ENCODE measurements around the gene MAST4. TPM values are rescaled to one million over a fixed set of nuclear protein-coding genes. Genes with fewer than 3 reads are reported as not detected.

The MAST4 gene
- polyA plus RNA-seq, 2 of the 4 experiments (the other 2 are of a cell fraction), result 1.2 to 5.8 TPM

GRCh38 chr5:66884564-66885243 lies 288.5 kb downstream of the MAST4 start:
- H3K4me2 ChIP-seq, result peak overlapping the region; percentile 59
- H3K4me1 ChIP-seq, result peaks cover 55% of the 10 kb centered on the region
- POLR2A ChIA-PET, result no interaction called here
- H3K4me3 ChIP-seq, result no peak overlapping the region
- TF ChIP-seq CEBPB (IDR thresholded peaks at IDR 0.05), result peak; percentile 23 to 77; a peak in 2 of 4 replicates
- TF ChIP-seq, protein P1, sequence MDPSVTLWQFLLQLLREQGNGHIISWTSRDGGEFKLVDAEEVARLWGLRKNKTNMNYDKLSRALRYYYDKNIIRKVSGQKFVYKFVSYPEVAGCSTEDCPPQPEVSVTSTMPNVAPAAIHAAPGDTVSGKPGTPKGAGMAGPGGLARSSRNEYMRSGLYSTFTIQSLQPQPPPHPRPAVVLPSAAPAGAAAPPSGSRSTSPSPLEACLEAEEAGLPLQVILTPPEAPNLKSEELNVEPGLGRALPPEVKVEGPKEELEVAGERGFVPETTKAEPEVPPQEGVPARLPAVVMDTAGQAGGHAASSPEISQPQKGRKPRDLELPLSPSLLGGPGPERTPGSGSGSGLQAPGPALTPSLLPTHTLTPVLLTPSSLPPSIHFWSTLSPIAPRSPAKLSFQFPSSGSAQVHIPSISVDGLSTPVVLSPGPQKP (IDR thresholded peaks at IDR 0.05; ENCODE audit: low read depth, low read length), result no peak
- TF ChIP-seq TP53 (CRISPR knock-in tag; IDR thresholded peaks at IDR 0.05), result no peak
- TF ChIP-seq EP300 (IDR thresholded peaks at IDR 0.05), result no peak
- TF ChIP-seq, protein P2, sequence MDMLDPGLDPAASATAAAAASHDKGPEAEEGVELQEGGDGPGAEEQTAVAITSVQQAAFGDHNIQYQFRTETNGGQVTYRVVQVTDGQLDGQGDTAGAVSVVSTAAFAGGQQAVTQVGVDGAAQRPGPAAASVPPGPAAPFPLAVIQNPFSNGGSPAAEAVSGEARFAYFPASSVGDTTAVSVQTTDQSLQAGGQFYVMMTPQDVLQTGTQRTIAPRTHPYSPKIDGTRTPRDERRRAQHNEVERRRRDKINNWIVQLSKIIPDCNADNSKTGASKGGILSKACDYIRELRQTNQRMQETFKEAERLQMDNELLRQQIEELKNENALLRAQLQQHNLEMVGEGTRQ (IDR thresholded peaks at IDR 0.05), result no peak
- TF ChIP-seq JUNB (IDR thresholded peaks at IDR 0.05), result no peak
- TF ChIP-seq RARB (CRISPR knock-in tag; IDR thresholded peaks at IDR 0.05), result no peak
- TF ChIP-seq, protein P3, sequence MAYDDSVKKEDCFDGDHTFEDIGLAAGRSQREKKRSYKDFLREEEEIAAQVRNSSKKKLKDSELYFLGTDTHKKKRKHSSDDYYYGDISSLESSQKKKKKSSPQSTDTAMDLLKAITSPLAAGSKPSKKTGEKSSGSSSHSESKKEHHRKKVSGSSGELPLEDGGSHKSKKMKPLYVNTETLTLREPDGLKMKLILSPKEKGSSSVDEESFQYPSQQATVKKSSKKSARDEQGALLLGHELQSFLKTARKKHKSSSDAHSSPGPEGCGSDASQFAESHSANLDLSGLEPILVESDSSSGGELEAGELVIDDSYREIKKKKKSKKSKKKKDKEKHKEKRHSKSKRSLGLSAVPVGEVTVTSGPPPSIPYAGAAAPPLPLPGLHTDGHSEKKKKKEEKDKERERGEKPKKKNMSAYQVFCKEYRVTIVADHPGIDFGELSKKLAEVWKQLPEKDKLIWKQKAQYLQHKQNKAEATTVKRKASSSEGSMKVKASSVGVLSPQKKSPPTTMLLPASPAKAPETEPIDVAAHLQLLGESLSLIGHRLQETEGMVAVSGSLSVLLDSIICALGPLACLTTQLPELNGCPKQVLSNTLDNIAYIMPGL (CRISPR knock-in tag; IDR thresholded peaks at IDR 0.05; ENCODE audit: borderline replicate concordance), result no peak
- no peak for TF ChIP-seq REST (IDR thresholded peaks at IDR 0.05)
- no peak for TF ChIP-seq NFE2L2 (conservative IDR thresholded peaks at IDR 0.05; ENCODE audit: low read length)
- no peak for TF ChIP-seq EHMT2 (IDR thresholded peaks at IDR 0.05; ENCODE audit: low read depth)
- TF ChIP-seq EHF (CRISPR knock-in tag; IDR thresholded peaks at IDR 0.05), result no peak
- TF ChIP-seq HOXB13 (CRISPR knock-in tag; IDR thresholded peaks at IDR 0.05; ENCODE audit: low read depth), result no peak
- no peak for TF ChIP-seq HOXA7 (CRISPR knock-in tag; IDR thresholded peaks at IDR 0.05)
- TF ChIP-seq, protein P4, sequence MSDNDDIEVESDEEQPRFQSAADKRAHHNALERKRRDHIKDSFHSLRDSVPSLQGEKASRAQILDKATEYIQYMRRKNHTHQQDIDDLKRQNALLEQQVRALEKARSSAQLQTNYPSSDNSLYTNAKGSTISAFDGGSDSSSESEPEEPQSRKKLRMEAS (IDR thresholded peaks at IDR 0.05), result 0 out of 2 replicates have a peak, but pooled peaks have one; percentile 20
- TF ChIP-seq ZC3H11A (IDR thresholded peaks at IDR 0.05), result no peak
- TF ChIP-seq GATA3 (IDR thresholded peaks at IDR 0.05; ENCODE audit: borderline replicate concordance), result 0 out of 2 replicates have a peak, but pooled peaks have one; percentile 24
- TF ChIP-seq NR3C1 (IDR thresholded peaks at IDR 0.05), result no peak
- TF ChIP-seq HEYL (CRISPR knock-in tag; IDR thresholded peaks at IDR 0.05), result no peak
- TF ChIP-seq, protein P5, sequence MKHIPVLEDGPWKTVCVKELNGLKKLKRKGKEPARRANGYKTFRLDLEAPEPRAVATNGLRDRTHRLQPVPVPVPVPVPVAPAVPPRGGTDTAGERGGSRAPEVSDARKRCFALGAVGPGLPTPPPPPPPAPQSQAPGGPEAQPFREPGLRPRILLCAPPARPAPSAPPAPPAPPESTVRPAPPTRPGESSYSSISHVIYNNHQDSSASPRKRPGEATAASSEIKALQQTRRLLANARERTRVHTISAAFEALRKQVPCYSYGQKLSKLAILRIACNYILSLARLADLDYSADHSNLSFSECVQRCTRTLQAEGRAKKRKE (CRISPR knock-in tag; IDR thresholded peaks at IDR 0.05; ENCODE audit: low read depth), result no peak
- DNase-seq (ENCODE audit: low read depth in 1 of 2, low spot score in 1 of 2) (peak in 1 of 2 experiments; percentile 66), FAIRE-seq (no peak), ATAC-seq (peak in 1 of 2 experiments; percentile 78; a peak in 3 of 6 replicates)
- H3K9me3 ChIP-seq, result no peaks in the 10 kb centered on the region
- CTCF ChIA-PET, result interaction anchor here (0.9 to 1.0 kb wide), 2 partner anchors 15 to 49 kb away, joined by 3 read pairs; no protein-coding TSS in a partner anchor
- 52% methylated on average over 10 of the region's 10 CpGs for WGBS (ENCODE audit: missing lambda C conversion rate)
- H3K27ac ChIP-seq, result peak overlapping the region; percentile 75 to 86

Measured in A549 (cell line).